Cortex of kidney (tissue), 1 donor: Measurements from ENCODE around the gene TOP1.

Experiments used
- DNase-seq: peaks from one replicate; lab custom pipeline; 2025; lab: John Stamatoyannopoulos, UW

The TOP1 gene

DNA sequence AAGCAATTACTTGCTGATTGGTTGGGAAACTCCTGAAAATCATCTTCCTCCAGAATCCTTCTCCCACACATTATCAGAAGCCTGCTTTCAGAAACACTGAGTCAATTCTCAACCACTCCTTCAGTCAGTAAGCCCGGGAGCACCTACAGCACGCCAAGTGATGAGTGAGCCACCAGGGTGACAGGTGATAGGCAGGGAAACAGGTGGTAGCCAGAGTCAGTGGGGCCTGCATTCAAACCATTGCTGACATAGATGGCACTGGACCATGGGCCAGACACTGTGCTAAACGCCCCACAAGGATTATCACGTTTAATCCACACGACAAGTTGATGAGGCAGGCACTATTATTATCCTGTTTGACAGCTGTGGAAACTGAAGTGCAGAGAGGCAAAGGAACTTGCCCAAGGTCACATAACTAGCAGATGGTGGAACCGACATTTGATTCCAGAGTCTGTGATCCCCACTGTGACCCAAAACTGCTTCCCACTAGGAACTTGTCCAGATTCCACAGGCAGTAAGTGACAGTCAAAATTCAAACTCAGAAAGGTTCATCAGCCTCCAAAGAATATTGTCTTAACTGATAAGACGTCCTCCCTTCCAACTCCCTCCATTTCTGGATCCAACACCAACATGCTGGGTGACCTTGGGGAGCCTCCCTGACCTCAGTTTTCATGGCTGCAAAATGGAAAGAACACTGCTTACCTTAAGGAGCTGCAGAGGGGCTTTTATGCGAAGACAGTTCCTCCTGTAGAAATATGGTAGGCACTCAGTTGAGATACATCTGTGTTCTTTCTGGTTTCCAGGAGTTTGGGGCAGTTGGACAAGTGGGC, 23.9 kb upstream of the TOP1 start:
- no peak for DNase-seq

DNA sequence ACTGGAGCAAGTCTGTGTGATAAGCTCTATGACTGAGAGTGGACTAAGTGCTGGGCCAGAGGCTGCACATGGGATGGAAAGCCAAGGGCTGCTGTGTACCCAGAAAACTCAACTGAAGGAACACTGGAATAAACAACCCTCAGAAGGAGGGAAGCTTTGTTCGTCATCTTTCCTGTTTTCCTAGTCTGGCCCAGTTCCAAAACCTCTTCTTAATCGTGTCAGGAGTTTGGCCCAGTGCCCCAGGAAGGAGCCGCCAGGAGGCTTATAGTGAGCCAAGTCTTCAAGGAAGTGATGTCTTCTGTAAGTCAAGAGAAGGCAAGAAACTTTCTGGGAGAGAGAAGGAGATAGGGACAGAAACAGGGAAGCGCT, 23.3 kb upstream of the TOP1 start:
- DNase-seq: no peak

DNA sequence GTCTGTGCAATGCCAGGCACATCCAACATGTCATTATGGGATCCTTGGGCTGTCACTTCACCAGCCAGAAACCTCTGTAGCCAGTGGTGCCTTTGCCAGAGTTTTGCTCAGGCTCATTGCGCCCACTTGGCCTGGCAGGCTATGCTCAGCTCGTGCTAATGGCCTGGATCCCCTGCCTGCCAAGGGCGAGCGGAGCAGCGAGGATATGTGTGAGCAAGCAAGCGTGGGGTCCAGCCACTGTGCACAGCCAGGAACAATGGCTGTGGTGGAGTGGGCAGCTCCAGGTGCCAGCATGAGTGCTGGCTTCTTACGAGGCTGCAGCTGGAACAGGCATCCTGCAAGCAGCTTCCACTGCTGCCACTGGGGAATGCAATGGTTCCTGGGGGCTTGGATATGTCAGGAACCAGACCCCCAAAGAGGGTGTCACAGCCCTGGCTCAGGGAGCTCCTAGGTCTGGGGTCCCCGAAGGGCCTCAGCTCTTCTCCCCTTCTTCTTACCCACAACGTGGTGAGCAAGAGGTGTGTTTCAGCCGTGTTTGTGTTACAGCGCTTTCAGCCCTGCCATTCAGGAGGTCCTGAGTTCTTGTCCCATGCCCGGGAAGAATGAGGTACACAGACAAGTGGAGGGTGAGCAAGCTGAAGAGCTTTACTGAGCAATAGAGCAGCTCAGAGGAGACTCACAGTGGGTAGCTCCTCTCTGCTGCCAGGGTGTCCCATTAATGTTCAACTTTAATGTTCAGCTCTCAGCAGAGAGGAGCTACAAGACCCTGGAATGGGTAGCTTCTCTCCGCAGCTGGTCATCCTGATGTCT, 22.3 kb upstream of the TOP1 start:
- no peak for DNase-seq

DNA sequence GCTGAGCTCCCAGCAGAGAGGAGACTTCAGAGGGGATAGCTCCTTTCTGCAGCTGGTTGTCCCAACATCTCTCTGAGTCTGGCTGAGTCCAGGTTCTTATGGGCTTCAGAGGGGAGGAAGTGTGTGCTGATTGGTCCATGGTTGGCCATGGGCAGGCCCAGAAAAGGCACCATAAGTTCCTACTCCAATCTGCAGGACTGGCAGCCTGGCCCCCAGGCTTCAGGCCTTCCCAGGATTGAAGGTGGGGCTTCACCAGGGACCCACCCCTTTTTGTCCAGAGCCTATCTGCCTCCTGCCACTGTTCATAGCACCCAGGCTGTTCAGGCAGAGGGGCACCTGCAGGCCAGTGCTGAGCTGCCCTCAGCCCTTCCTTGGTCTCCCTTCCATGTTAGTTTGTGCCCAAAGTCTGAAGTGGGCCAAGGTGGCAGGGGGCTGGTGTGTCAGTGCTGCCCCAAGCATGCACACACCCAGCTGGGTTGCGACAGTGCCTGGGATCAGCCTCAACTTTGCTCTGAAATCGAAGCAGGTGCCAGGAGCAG, 21.6 kb upstream of the TOP1 start:
- no peak for DNase-seq

DNA sequence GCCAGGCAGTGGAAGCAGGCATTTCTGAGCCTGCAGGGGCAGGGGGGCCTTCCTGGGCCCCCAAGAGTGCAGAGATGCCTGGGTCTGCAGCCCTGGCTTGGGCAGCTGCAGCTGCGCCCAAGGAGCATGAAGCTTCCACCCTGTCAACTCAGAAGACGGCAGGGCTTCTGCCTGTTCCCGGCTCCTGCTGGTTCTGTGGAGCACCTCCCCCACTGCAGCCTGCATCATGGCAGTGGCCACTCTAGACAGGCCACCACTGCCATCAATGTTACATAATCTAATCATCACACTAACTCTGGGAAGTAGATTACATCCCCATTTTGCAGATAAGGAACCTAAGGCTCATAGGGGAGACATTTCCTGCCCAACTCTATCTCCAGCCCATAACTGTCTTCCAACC, 21.1 kb upstream of the TOP1 start:
- DNase-seq: no peak

DNA sequence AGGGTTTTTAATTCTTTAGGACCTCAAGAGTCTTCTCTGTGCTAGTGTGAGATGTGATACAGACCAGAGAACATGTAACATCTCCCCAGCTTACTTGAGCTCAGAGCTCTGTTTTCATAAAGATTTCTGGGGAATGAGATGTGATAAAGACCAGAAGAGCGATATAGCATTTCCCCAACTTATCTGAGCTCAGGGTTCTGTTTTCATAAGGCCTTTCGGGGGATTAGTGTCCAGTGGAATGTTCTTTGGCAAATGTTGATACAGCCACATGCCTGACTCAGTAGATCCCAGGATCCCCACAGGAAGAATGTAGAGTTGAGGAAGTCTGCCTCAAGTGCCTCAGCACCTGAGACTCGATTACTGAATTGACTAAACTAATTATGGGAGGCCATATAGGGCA, 18.7 kb upstream of the TOP1 start:
- no peak for DNase-seq

DNA sequence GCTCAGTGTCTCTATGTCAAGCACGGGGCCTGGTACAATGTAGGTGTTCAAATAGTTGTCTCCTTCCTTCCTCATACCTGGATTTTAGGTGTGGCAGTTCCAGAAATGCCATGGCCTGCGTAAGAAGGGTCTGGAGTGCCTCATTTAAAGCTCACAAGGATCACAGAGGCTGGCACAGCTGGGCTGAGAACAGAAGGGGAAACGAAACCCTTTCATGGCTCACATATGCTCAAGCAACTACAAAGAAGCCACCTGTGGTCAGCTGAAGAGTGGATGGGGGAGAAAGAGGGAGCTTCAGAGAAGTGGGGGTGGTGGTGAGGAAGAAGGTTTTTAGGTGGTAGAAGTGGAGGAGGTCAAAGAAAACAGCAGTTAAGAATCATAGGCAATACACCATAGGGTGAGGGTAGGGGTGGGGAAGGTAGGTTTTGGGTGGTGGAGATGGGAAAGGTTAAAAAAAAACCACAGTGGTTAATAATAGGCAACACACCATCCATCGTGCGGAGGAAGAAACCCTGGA, 17.0 kb upstream of the TOP1 start:
- DNase-seq: no peak

DNA sequence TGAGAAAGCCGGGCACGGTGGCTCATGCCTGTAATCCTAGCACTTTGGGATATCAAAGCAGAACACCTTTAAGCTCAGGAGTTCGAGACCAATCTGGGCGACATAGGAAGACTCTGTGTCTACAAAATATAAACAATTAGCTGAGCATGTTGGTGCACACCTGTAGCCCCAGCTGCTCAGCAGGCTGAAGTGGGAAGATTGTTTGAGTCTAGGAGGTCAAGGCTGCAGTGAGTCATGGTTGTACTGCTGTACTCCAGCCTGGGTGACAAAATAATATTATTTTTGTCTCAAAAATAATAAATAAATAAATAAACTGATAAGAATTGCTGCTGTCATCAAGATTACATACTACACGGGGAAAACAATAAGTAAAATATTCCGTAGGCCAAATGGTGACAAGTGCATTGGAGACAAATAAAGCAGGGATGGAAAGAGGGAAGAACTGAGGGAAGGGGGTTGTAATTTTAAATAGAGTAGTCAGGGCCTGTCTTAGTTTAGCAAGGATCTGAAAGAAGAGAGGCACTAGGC, 14.0 kb upstream of the TOP1 start:
- no peak for DNase-seq

DNA sequence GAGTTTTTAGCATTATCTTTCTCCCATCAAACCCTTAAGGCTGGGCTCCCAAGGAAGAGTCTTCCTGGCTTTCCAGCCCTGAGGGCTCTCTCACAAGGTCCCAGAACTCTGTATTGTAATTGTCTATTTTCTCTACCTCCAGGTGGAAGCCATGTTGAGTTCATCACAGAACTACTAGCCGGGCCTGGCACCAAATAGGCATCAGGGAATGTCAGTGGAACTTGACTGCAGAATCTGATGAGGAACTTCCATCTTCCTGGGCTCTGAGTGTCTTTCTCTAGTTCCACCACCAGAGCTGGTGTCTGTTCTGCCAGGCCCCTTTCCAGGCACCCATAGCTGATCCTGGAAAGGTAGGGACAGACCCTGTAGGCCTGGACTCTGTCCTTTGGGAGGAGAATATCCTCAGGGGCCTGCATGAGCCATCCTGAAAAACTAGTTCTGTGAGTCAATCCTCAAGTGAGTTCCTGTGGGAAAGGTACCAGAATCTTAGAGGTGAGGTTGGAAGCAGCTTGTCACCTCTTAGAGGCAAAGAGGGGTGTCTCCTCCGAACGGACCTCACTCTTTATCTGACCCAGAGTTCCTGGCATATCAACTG, 11.1 kb upstream of the TOP1 start:
- DNase-seq: no peak

DNA sequence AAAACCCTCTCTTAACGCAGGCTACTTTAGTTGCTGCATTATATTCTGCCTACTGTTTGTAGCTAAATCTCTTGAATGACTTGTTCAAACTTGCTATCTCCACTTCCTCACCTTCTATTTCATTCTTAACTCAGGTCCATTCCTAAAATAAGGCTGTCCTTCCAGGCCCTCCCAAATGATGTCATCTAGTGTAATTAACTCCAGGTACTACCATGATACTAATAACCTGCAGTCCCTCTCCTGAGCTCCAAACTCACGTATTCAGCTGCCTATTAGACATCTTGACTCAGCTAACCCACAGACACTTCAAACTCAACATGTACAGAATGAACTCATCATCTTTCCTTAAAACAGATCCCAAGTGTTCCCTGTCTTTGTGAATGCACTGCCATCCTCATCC, 10.5 kb upstream of the TOP1 start:
- no peak for DNase-seq

DNA sequence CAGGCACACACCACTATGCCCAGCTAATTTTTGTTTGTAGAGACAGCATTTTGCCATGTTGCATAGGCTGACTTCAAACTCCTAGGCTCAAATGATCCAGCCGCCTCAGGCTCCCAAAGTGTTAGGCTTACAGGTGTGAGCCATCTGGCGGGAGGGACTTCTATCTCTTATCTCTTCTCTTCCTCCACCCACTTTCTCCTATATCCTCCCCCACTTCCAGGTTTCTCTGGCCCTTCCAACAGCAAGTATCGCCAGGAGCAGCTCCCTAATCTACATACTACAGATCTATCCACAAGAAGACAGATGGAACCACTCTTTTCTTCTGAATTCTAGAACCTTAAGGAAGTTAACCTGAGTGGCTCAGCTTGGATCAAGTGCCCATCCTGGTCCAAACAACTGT, 5.1 kb upstream of the TOP1 start:
- no peak for DNase-seq

DNA sequence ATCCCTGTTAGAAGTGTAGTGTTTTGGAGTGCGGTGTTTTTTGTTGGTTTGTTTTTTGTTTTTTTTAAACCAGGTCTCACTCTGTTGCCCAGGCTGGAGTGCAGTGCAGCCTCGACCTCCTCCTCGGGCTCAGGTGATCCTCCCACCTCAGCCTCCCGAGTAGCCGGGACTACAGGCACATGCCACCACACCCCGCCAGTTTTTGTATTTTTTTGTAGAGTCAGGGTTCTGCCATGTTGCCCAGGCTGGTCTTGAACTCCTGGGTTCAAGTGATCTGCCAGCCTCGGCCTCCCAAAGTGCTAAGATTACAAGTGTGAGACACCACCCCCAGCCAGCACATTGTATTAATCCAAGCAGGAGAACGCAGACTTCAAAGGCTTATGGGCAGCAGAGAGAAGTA, 1.3 kb upstream of the TOP1 start:
- DNase-seq: no peak

DNA sequence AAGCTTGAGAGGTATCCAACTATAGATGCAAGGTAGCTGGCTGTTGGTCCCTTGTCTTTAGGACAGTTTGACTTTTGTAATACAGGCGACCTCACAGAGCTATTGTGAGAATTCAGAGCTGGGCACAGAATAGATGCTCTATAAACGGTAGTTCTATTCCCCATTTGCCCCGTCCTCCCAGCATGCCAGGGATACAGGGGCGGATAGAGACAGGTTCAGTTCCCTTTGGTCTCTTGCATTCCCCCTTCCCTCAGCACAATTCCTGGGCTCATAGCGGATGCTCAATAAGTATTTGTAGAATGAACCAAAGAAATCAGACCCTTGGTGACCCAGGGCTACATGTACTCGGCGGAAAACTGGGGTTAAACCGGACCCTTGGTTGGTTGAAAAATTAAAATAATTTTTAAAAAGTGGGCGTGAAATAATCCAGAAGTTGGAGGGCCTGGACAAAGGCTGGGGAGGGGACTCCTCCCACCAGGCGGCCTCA, 707 bp upstream of the TOP1 start:
- no peak for DNase-seq

DNA sequence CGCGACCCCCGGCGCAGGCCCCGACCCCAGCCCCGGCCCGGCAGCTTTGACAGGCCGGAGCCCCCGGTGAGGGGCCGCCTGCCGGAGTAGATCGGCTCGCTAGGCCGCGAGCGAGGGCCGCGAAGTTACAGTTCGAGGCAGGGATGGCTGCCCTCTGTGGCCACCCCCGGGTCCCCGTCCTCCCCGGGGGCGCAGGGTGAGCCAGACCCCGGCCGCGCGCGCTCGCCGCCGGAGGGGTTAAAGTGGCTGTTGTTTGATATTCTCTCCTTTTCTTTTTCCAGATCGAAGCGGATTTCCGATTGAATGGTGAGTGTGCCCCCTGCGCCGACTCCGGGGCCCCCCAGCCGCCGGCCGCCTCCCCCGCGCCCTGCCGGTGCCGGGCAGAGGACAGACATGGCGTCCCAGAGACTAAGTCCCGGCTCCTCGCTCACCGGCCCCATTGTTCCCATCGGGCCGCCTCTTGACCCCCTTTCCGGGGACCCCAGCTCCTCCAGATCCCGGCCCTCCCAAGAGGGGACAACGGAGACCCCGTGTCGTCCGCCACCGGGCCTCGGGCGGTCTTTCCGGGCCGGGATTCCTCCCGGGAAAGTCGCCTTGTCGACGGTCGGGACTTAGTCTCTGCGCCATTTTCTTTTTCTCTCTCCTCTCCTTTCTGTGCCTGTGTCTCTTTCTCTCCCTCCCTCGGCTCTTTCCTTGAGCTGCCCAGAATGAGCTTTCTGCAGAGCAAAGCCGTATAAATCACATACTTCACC, 704 bp downstream of the TOP1 start:
- no peak for DNase-seq

DNA sequence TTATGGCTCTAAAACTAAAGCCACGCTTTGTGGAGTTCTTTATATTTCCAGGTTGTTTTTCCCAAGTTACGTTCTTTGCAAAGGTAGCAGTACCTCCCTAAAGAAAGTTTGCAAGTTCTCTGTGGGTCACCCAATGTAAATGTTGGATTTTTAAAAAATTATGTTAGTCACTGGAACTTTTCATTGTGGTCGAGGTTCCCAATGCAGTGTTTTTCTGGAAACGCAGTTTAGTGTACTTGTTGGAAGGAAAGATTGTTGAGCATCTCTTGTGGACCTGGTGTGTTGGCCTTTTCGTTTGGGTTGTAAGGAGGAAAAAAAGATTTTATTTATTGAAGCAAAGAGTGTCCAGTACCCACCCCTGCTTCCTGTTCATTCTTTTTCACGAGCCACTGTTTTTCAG, 1.4 kb downstream of the TOP1 start:
- no peak for DNase-seq

DNA sequence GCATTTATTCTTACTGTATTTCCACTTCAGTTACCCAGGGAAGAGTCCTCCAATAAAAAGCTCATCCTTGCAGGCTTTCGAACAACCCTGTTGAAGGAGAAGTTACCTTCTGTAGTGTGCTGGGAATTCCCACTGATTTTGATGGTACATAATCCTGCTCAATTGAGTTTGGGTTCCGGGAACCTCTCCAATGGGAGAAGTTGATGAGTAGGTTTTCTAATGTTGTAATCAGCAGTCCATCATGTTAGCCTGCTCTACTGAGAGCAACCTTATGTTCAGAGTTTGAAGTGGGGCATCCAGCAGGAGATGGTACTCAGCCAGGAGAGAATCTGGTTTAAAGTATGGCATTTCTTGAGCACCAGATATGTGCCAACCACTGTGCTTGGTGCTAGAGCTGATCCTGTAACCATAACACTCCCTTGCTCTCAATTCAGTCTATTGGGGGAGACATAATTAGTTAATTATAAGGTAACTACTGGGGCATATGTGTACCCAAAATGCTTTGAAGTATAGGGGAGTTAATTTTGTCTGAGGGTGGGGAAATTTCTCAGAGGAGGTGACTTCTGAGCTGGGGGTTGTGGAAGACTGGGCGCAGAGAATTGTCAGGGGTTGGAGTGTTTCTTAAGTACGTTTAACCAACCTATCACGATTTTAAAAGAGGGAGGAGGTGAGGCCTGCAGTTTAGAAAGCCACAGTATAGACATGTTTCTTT, 2.1 kb downstream of the TOP1 start:
- no peak for DNase-seq

DNA sequence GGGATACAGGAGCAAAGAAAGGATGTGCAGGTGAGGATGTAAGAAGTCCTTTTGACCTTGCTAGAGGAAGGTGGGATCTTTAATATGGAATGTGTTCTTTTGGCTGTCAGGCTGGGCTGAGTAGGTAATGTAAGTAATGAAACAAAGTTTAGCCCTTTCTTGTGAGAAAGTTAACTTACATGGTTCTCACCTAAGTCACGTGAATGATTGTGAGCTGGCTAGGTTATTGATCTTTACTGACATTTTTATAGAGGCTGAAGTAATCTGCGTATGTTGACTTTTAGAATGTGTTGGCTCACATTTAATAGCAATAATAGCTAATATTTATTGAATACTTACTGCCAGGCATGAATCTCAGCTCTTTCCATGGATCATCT, 2.6 kb downstream of the TOP1 start:
- DNase-seq: no peak

DNA sequence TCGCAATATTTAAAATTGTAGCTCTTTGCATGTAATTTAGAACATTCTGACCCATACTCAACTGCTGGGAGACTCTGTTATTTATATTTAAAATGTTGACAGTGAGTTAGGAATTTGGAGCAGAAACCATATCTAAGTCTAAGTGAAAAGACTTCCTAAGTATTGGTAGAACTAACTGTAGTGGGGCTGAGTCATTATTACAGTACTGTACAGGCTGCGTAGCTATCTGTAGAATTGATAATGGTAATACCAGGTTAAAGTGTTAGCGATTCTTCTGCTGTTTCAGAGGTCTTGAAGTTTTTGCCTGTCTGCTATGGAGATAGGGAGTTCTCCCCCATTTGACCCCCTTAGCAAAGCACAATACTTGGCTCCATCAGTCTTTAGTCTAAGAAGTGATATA, 3.6 kb downstream of the TOP1 start:
- no peak for DNase-seq

DNA sequence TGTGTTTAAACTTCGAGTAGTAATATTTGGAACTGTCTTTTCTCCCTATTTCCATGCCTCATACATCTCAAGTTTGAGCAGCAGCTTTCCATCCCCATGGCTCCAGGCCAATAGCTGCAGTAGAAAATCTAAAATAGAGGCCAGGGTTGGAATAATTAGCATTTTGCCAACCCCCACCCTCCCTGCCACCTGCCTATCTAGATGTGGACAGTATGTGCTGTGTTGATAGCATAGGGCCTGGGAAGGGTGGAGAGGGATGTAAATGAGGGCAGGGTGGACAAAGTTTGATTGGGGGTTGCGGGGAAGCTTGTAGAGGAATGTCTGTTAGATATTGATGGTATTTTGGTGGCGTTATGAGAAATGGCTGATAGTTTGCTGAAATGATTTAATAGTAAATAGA, 5.6 kb downstream of the TOP1 start:
- DNase-seq: no peak

DNA sequence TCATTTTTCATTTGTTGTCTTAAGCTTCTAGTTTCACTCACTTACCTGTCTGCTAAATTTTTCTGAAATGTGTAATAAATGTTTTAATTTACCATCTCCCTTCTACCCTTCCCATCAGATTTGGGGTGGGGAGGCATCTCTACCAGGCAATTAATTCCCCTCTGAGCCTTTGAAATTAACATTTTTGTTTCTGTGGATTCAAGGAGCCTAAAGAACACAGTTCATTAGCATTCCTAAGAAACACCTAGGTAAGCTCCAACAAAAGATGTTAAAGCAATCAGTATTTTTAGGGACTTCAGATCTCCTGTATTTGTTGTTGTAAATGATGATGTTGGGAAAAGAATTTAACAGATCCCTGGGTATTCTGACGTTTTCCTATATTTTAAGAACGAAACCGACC, 6.6 kb downstream of the TOP1 start:
- no peak for DNase-seq

DNA sequence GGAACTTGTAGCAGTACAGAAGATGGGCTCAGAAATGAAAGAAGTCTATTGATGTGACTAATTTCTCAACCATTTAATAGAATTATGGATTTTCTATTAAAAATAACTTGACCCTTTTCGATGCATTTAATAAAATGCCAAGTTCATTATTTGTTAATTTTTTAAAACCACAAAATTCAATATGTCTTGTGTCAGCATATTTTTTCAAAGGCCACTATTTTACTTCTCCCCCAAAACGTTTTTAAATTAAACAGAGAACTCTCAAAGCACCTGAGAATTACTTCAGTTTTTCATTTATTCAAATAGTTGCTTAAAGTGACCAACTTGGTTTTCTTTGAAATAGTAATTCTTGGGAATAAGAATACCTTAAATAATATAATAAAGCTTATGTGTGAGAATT, 8.6 kb downstream of the TOP1 start:
- no peak for DNase-seq
